ENCODE measurements around the gene UCK1.

The UCK1 gene

GRCh38 chr9:131473891-131474290 lies 57.2 kb downstream of the UCK1 start:
- DNase-seq (ENCODE audit: low read depth) = no peak
- no peak for TF ChIP-seq CTCF (conservative IDR thresholded peaks at IDR 0.05; ENCODE audit: low read length)
- H3K4me3 ChIP-seq (ENCODE audit: low read length) = no peak overlapping the region
